GM12865 (cell line): ENCODE data around the gene RIN3.

Experiments used
- DNase-seq: peaks from one replicate; pipeline ENCODE4 v3.0.0; 2010; ENCODE audit warnings: low read depth
- H3K4me3 ChIP-seq: 2 replicates; pipeline ENCODE4 v1.5.1; 2011; ENCODE audit warnings: mild to moderate bottlenecking, low read depth, low read length, control low read depth
- TF ChIP-seq, protein P1 (sequence below): IDR thresholded peaks from 2 replicates; pipeline ENCODE4 v1.5.1; 2011; ENCODE audit warnings: low read length, control low read depth, low read depth, inconsistent platforms; ENCODE audit not compliant: insufficient read depth; ENCODE audit errors: missing control alignments

Gene RIN3

DNA sequence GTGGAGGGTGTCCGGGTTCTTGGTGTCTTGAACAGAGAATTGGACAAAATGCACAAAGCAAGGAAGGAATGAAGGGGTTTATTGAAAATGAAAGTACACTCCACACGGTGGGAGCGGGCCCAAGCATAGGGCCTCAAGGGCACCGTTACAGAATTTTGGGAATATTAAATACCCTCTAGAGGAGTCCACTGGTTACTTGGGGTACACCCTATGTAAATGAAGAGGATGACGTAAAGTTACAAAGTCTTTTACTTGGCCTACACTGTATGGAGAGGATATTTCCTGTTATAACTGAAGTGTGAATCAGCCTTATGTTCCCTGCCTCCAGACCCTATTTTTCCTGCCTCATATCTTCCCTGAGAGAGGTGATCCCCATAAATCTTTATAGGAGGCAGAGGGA, 102.6 kb downstream of the RIN3 start:
- TF ChIP-seq, protein P1, sequence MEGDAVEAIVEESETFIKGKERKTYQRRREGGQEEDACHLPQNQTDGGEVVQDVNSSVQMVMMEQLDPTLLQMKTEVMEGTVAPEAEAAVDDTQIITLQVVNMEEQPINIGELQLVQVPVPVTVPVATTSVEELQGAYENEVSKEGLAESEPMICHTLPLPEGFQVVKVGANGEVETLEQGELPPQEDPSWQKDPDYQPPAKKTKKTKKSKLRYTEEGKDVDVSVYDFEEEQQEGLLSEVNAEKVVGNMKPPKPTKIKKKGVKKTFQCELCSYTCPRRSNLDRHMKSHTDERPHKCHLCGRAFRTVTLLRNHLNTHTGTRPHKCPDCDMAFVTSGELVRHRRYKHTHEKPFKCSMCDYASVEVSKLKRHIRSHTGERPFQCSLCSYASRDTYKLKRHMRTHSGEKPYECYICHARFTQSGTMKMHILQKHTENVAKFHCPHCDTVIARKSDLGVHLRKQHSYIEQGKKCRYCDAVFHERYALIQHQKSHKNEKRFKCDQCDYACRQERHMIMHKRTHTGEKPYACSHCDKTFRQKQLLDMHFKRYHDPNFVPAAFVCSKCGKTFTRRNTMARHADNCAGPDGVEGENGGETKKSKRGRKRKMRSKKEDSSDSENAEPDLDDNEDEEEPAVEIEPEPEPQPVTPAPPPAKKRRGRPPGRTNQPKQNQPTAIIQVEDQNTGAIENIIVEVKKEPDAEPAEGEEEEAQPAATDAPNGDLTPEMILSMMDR = no peak
- no peak overlapping the region for H3K4me3 ChIP-seq
- DNase-seq = no peak

DNA sequence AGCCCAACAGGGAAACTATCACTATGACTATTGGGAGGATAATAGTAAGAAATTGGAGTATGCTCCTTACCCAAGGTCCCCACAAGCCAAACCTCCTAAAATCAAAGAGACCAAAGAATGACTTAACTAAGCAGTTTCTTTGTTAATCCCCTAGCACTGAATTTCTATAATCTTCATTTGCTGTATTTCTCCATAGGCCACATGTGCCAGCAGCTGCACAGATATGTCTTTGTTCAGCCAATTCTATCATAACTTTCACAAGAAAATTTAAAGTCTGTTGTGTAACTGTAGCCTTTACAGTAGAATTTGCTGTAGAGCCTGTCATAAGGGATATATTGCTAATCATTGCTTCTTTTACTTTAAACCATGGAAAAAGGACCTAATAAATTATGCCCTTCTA, 104.0 kb downstream of the RIN3 start:
- H3K4me3 ChIP-seq = no peak overlapping the region
- TF ChIP-seq, protein P1 = no peak
- no peak for DNase-seq

DNA sequence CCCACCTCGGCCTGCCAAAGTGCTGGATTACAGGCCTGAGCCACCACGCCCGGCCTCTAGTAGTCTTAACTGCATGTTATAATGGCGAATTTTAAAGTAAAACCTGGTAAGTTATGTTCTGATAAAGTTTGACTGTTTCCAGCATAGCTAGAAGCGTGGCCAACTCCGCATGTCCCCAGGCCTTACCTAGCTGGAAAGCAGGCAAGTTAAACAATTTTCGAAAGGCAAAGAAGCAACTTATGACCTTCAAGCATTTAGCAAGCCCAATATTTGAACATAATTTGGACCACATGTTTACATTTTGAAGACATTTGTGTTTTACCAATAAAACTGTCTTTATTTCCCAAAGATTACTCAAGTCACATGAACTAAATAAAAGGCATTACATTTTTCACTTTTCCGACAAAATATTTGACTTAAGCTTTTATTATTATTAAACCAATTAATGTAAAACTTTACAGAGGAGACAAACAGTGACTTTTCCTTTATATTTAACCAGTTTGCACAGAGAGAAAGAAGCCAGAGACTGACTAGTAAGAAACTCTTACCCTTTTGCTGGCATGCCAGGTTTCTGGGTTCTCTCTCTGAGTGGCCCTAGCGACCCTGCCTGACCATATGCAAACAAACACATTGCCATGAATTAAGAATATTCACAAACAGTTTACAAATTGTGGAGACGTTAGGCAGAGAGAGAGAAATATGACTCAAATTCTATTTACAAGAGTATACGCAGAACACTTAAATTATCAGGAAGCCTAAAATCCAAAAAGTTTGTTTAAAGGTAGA, 106.3 kb downstream of the RIN3 start:
- no peak overlapping the region for H3K4me3 ChIP-seq
- no peak for DNase-seq
- TF ChIP-seq, protein P1 = no peak

DNA sequence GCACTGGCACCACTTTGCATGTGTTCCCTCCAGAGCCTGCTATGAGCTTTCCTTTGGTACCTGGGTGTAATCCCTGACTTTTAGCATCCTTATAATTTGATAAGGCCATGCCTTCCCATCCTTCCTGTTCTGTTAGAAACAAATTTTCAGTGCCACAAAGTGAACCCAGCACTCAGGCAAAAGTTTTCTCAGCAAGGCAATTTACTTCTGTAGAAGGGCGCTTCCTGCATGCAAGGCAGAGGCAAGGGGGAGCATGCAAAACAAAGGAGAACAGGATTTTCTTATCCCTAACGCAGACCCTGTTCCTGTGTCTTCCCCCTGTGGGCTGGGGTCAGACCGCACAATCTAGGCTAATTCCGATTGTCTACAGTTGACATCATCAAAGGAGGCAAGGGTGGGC, 108.7 kb downstream of the RIN3 start:
- TF ChIP-seq, protein P1 = no peak
- H3K4me3 ChIP-seq = no peak overlapping the region
- DNase-seq = no peak

DNA sequence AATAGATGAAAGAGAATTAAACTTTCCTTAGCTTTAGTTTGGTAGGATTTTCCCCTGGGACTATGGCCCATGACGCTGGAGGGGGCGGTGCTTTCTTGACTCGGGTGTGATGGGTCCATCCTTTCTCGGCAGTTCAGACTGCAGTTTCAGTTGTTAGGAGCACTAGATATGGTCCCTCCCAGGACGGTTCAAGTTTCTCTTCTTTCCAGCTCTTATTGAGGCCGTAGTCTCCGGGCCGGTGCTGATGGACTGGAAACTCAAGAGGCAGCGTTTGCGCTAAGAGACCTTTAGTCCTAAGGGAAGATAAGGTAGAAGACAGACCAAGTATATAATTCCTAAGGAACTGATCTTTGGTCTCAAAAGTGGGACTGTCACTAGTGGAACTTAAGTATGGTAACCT, 111.2 kb downstream of the RIN3 start:
- TF ChIP-seq, protein P1 = no peak
- no peak for DNase-seq
- no peak overlapping the region for H3K4me3 ChIP-seq

DNA sequence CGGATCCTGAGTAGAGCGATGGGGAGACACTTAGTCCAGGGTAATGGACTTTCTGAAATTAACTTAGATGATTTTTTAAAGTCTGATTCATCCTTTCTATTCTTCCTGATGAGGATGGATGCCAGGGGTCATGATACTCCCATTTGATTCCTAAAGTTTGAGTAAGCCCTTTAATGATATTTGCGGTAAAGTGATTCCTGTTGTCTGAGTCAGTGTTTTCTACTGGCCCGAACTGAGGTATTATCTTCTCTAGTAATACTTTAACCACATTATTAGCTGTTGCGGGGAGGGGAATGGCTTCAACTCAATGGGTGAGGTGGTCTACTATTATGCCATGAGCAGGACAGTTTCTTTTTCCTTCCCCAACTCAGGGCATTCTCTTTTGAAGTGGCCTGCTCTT, 111.6 kb downstream of the RIN3 start:
- no peak overlapping the region for H3K4me3 ChIP-seq
- no peak for DNase-seq

More for the DNA sequence above, 111.6 kb downstream of the RIN3 start:
- TF ChIP-seq, protein P1 = no peak
